Heart right ventricle (tissue), 16 donors: ENCODE data around the gene MCFD2. TPM values are rescaled to one million over a fixed set of nuclear protein-coding genes. Genes with fewer than 3 reads are reported as not detected.

ENCODE experiments used
- ATAC-seq, 8 donors: fragments of 200-7000 bp; cut with Tn5 transposase; one replicate each; pipeline ENCODE4 v1.9.1; 2020; ENCODE audit warnings: mild to moderate bottlenecking in 8 of 8, moderate library complexity in 8 of 8, moderate number of reproducible peaks in 1 of 8
- DNase-seq, 2 donors: peaks; one replicate each; pipeline ENCODE4 v3.0.0-alpha.2; 2020
- H3K27ac ChIP-seq, 10 donors: fragments of 200-600 bp; sonication (generic) in 2 of 10; one replicate each; pipeline versions ENCODE4 v1.5.0 to v1.8.0; 2020 to 2022; ENCODE audit warnings: mild to moderate bottlenecking in 3 of 10
- H3K27me3 ChIP-seq, 7 donors: fragments of 200-600 bp; one replicate each; pipeline ENCODE4 v1.8.0; 2021 to 2022; ENCODE audit warnings: mild to moderate bottlenecking in 2 of 7
- H3K36me3 ChIP-seq, 9 donors: fragments of 200-600 bp; sonication (generic) in 1 of 9; one replicate each; pipeline versions ENCODE4 v1.5.0 to v1.8.0; 2020 to 2022; ENCODE audit warnings: mild to moderate bottlenecking in 2 of 9
- H3K4me1 ChIP-seq, 9 donors: fragments of 200-600 bp; sonication (generic) in 1 of 9; one replicate each; pipeline versions ENCODE4 v1.5.0 to v1.8.0; 2020 to 2022; ENCODE audit warnings: mild to moderate bottlenecking in 4 of 9
- H3K4me3 ChIP-seq, 10 donors: fragments of 200-600 bp; sonication (generic) in 2 of 10; one replicate each; pipeline versions ENCODE4 v1.5.0 to v1.8.0; 2020 to 2022; ENCODE audit warnings: mild to moderate bottlenecking in 7 of 10, moderate library complexity in 2 of 10
- H3K9me3 ChIP-seq, 11 donors: fragments of 200-600 bp in 10 of 11; sonication (generic) in 2 of 11; one replicate each; pipeline versions ENCODE4 v1.5.0 to v1.8.0; 2013 to 2022; ENCODE audit warnings: mild to moderate bottlenecking in 2 of 11, control low read depth in 1 of 11, moderate library complexity in 1 of 11
- WGBS, 2 donors: extraction: QIAGEN DNeasy Blood & Tissue Kit; methylation state at CpG; one replicate each; pipeline ENCODE4 v1.1.7; 2013; ENCODE audit warnings: inconsistent platforms in 1 of 2; 5-methylcytosine and 5-hydroxymethylcytosine counted together
- intact Hi-C, 10 donors: fragments of 100-400 bp; cut with DNase I; formaldehyde crosslinking; loops; one replicate each; pipeline versions ENCODE4 v1.11.1 to v1.14.2; 2022
- polyA plus RNA-seq, 2 donors: library from polyadenylated mRNA; stranded (reverse); fragments of 200-250 nt; gene quantifications; one replicate each; pipeline ENCODE4 v1.2.3, GENCODE V29; 2013
- total RNA-seq, 10 donors: library from RNA; stranded (reverse); fragmentation: NEBNext Ultra II Directional in 3 of 10; extraction: Animal tissue kit (Norgen Biotek cat#: 25700) in 3 of 10; gene quantifications; one replicate each; pipeline versions ENCODE4 v1.2.1 to v1.2.4, GENCODE V29; 2021 to 2023
- TF ChIP-seq, protein P1 (sequence below), 9 donors: fragments of 200-600 bp; sonication (generic) in 2 of 9; IDR thresholded peaks; one replicate each; pipeline versions ENCODE4 v1.5.0 to v1.8.0; 2021 to 2022; ENCODE audit warnings: antibody characterized with exemption in 9 of 9, mild to moderate bottlenecking in 5 of 9, moderate library complexity in 1 of 9
- donor health status: Arrhythmogenic right ventricular cardiomyopathy.
- donor health status: ischemic (EF 13 %, LVEDD 7.1; RV severe dilation, severe dysfunction).
- donor health status: healthy with polysubstance abuse.
- donor health status: DM: no; HTN: yes; CAD: no.
- donor health status: DM: no; HTN: no; CAD: no.
- donor health status: ischemic (EF 25% LVEDD 6.9; RV normal size, moderate dysfunction).
- donor health status: ischemic (EF 25% LVEDD 5.7; RV mildly dilated, moderate dysfunction).
- donor health status: healthy.
- donor health status: DM: yes; HTN: yes; CAD: no.
- donor health status: Ischemic cardiomyopathy.
- donor health status: ischemic (EF 35%, LVEDD 5.7; RV mildly dilated, moderate dysfunction).
- donor health status: nonischemic (EF 11% LVEDD 7.7; RV severe dilation, severe dysfunction).
- donor health status: DM: yes; HTN: yes; CAD: no.
- donor health status: PGD.
- donor health status: ischemic (EF 29% LVEDD 5.4; RV normal size, mild dysfunction).
- donor health status: nonischemic (EF 23%, LVEDD 6.1; RV moderate dilation, normal function).

MCFD2 gene
- total and polyA plus RNA-seq, 12 donors = 13.2 to 88.4 (median 53.2) TPM

DNA sequence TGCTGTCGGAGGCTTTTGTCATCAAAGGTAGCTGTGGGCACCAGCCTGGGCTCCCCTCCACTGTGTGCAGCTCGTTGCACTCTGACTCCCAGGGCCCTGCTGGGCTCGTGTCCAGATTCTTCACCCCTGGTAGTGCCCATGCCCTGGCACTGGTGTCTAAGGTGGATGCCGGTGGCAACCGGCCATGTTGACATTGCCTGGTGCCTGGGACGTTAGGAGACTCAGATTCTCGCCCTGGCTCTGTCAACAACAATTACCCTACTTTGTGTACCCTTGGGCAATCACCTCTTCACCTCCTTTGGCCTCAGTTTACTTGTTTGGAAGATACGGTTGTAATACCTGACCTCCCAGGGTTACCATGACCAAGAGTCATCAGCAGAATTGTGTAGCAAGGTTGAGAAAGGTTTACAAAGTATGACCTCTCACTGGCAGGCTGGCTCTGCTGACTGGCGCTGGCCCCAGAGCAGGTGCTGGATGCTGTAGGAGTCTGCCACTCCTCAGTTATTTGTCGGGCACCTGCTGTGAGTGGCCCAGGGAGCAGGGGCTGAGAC, 41.5 kb upstream of the MCFD2 start:
- Histone ChIP-seq H3K27ac (peak overlapping the region in 3 of 10 donors; percentile 39 to 75 (median 45)), H3K4me3 (no peak overlapping the region), H3K36me3 (peaks cover 0 to 84% (median 21%) of the 10 kb centered on the region in 9 donors), H3K4me1 (peaks cover 7 to 21% (median 18%) of the 10 kb centered on the region in 9 donors), H3K27me3 (no peaks in the 10 kb centered on the region), H3K9me3 (no peaks in the 10 kb centered on the region)
- TF ChIP-seq, protein P1, sequence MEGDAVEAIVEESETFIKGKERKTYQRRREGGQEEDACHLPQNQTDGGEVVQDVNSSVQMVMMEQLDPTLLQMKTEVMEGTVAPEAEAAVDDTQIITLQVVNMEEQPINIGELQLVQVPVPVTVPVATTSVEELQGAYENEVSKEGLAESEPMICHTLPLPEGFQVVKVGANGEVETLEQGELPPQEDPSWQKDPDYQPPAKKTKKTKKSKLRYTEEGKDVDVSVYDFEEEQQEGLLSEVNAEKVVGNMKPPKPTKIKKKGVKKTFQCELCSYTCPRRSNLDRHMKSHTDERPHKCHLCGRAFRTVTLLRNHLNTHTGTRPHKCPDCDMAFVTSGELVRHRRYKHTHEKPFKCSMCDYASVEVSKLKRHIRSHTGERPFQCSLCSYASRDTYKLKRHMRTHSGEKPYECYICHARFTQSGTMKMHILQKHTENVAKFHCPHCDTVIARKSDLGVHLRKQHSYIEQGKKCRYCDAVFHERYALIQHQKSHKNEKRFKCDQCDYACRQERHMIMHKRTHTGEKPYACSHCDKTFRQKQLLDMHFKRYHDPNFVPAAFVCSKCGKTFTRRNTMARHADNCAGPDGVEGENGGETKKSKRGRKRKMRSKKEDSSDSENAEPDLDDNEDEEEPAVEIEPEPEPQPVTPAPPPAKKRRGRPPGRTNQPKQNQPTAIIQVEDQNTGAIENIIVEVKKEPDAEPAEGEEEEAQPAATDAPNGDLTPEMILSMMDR (IDR thresholded peaks at IDR 0.05) = no peak
- DNase-seq (peak in 1 of 2 donors; percentile 28), ATAC-seq (peak in 2 of 8 donors; percentile 15 to 25)
- 71 to 75% methylated on average over 10 of the region's 10 CpGs for WGBS, 2 donors
- intact Hi-C loops = no loop called here

DNA sequence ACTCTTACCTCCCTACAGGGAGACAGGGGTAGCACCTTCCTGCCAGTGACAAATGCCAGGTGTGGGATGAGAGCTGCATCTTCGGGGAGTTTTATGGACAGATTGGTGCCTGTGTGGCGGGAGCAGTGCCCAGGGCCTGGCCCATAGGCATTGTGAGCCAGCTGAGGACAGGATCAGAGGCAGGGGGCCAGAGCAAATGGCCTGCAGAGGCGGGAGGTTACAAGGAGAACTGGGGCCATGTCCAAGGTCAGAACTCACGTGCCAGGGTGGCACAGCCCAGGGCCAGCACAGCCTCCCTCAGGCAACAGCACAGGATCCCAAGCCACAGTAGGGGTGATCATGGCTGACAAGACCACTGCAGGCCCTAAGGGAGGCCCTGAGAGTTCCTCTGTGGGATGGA, 40.2 kb upstream of the MCFD2 start:
- no peak overlapping the region for H3K4me3 ChIP-seq
- TF ChIP-seq, protein P1 (IDR thresholded peaks at IDR 0.05) = no peak
- intact Hi-C loops = no loop called here
- DNase-seq = no peak
- no peaks in the 10 kb centered on the region for H3K27me3 ChIP-seq
- whole genome bisulfite sequencing, 2 donors = 78 to 82% methylated on average over 4 of the region's 4 CpGs
- ATAC-seq = peak in 7 of 8 donors; percentile 13 to 28 (median 26)
- no peaks in the 10 kb centered on the region for H3K9me3 ChIP-seq
- H3K4me1 ChIP-seq = peaks cover 7 to 32% (median 19%) of the 10 kb centered on the region in 9 donors
- H3K36me3 ChIP-seq = peaks cover 0 to 92% (median 26%) of the 10 kb centered on the region in 9 donors
- H3K27ac ChIP-seq = peak overlapping the region in 9 of 10 donors; percentile 11 to 75 (median 61)

DNA sequence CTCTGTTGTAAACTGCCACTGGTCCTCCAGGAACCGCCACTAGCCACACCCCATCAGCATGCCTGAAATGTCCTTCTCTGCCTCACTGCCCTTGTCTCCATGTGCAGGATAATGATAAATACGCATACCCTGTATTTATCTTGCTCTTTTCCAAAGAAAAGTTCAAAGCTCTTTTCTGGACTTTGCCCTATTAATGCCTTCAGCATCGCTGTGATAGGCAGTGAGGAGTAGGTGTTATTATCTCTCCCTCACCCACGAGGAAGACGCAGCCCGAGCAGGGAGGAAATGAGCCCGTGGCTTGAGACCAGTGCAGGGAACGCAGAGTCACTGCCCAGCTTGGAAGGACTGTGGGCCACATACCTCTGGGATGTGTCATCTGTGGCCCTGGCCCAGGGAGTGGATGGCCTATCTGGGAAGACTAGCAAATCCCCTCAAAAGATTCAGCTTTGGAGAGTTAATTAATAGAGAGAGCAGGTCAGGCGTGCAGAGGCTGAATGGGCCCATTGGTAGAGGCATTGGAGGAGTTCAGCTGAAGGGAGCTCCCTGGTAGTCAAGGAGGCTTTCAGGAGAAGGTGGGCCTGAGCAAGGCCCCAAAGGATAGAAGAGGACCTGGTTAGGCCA, 39.5 kb upstream of the MCFD2 start:
- H3K9me3 ChIP-seq = no peaks in the 10 kb centered on the region
- peaks cover 0 to 91% (median 26%) of the 10 kb centered on the region in 9 donors for H3K36me3 ChIP-seq
- no peaks in the 10 kb centered on the region for H3K27me3 ChIP-seq
- 31 to 43% methylated on average over 9 of the region's 9 CpGs for WGBS, 2 donors
- H3K27ac ChIP-seq = peak overlapping the region in 9 of 10 donors; percentile 11 to 75 (median 61)
- no peak overlapping the region for H3K4me3 ChIP-seq
- intact Hi-C loops = no loop called here
- peaks cover 7 to 39% (median 20%) of the 10 kb centered on the region in 9 donors for H3K4me1 ChIP-seq
- DNase-seq = peak; percentile 54 to 57
- TF ChIP-seq, protein P1 (IDR thresholded peaks at IDR 0.05) = no peak
- ATAC-seq = peak; percentile 49 to 92 (median 86)

DNA sequence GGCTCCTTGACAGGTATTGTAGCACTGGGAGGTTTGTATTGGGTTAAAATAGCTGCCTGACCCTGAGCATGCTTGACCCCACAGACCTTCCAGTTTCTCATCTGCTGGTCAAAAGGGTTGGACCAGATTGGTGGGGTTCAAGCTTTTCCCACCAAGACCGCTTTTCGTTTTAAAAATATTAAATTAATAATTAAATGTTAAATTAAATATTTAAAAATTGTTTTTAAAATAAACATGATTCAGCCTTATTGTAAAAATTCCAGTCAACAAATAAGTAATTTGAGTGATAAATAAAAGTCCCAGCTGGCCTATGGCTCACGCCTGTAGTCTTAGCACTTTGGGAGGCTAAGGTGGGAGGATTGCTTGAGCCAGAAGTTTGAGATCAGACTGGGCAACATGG, 36.6 kb upstream of the MCFD2 start:
- H3K36me3 ChIP-seq = peaks cover 0 to 64% (median 19%) of the 10 kb centered on the region in 9 donors
- intact Hi-C loops = no loop called here
- WGBS, 2 donors = 96 to 100% methylated on average over 3 of the region's 3 CpGs
- no peaks in the 10 kb centered on the region for H3K9me3 ChIP-seq
- H3K4me1 ChIP-seq = peaks cover 7 to 42% (median 20%) of the 10 kb centered on the region in 9 donors
- no peak overlapping the region for H3K27ac ChIP-seq
- no peak overlapping the region for H3K4me3 ChIP-seq
- DNase-seq (no peak), ATAC-seq (no peak)
- no peaks in the 10 kb centered on the region for H3K27me3 ChIP-seq
- TF ChIP-seq, protein P1 (IDR thresholded peaks at IDR 0.05) = no peak
